Progenitor cell of endocrine pancreas (in vitro differentiated cells): ENCODE measurements around the gene ADCY5. TPM values are rescaled to one million over a fixed set of nuclear protein-coding genes. Genes with fewer than 3 reads are reported as not detected.

Source experiments
- DNase-seq: peaks from one replicate; pipeline ENCODE4 v3.0.0; 2021; ENCODE audit warnings: low spot score; ENCODE audit not compliant: unreplicated experiment
- H3K27ac Mint-ChIP-seq: 2 replicates; pipeline ENCODE4 v1.8.0; 2021; ENCODE audit warnings: mild to moderate bottlenecking, moderate library complexity, mixed read lengths
- H3K27me3 Mint-ChIP-seq: 2 replicates; pipeline ENCODE4 v1.8.0; 2021; ENCODE audit warnings: mixed read lengths
- H3K36me3 Mint-ChIP-seq: 2 replicates; pipeline ENCODE4 v1.8.0; 2022; ENCODE audit warnings: mixed read lengths; ENCODE audit not compliant: insufficient read depth
- H3K4me1 Mint-ChIP-seq: 2 replicates; pipeline ENCODE4 v1.8.0; 2021; ENCODE audit warnings: low read depth, mixed read lengths
- H3K4me3 Mint-ChIP-seq: 2 replicates; pipeline ENCODE4 v1.8.0; 2021; ENCODE audit warnings: low read depth, mild to moderate bottlenecking, moderate library complexity, mixed read lengths
- H3K9me3 Mint-ChIP-seq: 2 replicates; pipeline ENCODE4 v1.8.0; 2021; ENCODE audit warnings: low read depth, mixed read lengths
- CTCF ChIP-seq: fragments of 200-600 bp; sonication (generic); IDR thresholded peaks from one replicate; pipeline ENCODE4 v1.5.0; 2021; ENCODE audit warnings: antibody characterized with exemption, mild to moderate bottlenecking; ENCODE audit not compliant: unreplicated experiment
- total RNA-seq: library from RNA; stranded (reverse); gene quantifications from 2 replicates; pipeline ENCODE4 v1.2.1, GENCODE V29; 2021

The ADCY5 gene
- total RNA-seq, 1 donor from 2014 or later = 33.8 TPM

DNA sequence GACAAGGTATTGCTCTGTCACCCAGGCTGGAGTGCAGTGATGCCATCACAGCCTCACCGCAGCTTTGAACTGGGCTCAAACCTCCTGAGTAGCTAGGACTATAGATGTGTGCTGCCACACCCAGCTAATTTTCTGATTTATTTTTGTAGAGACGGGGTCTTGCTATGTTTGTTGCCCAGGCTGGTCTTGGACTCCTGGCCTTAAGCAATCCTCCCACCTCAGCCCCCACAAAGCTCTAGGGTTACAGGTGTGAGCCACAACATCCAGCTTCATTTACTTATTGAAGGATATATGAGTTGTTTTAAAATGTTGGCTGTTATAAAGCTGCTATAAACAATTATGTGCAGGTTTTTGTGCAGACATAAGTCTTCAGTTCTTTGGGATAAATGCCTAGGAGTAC lies 184.9 kb downstream of the ADCY5 start:
- TF ChIP-seq CTCF = no peak
- H3K36me3 Mint-ChIP-seq = peaks cover 22% of the 10 kb centered on the region
- no peaks in the 10 kb centered on the region for H3K4me1 Mint-ChIP-seq
- no peak overlapping the region for H3K4me3 Mint-ChIP-seq
- H3K27ac Mint-ChIP-seq = no peak overlapping the region
- H3K27me3 Mint-ChIP-seq = no peaks in the 10 kb centered on the region
- peaks cover 16% of the 10 kb centered on the region for H3K9me3 Mint-ChIP-seq
- DNase-seq = no peak

DNA sequence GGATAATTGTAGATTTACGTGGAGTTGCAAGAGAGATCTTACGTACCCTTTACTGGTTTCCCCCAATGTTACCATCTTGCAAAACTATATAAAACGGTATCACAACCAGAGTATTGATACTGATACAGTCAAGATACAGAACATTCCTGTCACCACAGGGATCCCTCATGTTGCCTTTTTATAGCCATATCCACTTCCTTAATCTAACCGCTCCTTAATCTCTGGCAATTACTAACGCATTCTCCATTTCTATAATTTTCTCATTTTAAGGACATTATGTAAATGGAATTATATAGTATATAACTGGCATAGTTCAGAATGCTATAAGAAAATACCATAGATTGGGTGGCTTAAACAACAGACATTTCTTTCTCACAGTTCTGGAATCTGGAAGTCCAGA lies 186.0 kb downstream of the ADCY5 start:
- peaks cover 16% of the 10 kb centered on the region for H3K9me3 Mint-ChIP-seq
- H3K36me3 Mint-ChIP-seq = peaks cover 20% of the 10 kb centered on the region
- DNase-seq = no peak
- no peak for TF ChIP-seq CTCF
- no peaks in the 10 kb centered on the region for H3K4me1 Mint-ChIP-seq
- no peak overlapping the region for H3K4me3 Mint-ChIP-seq
- no peak overlapping the region for H3K27ac Mint-ChIP-seq
- H3K27me3 Mint-ChIP-seq = no peaks in the 10 kb centered on the region

DNA sequence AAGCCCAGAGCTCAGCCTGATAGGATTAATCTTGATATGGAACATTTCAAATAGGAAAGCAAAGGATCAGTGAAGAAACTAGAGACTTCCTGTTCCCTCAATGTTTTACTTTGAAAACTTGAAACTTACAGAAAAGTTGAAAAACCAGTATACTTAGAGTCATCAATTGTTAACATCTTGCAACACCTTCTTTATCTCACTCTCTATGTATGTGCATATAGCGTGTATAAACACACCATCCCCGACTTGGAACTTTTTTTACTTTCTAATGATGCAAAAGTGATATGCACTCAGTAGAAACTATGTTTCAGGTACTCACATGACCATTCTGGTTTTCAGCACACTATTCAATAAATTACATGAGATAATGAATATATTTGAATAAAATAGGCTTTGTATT lies 186.7 kb downstream of the ADCY5 start:
- no peaks in the 10 kb centered on the region for H3K27me3 Mint-ChIP-seq
- TF ChIP-seq CTCF = no peak
- H3K9me3 Mint-ChIP-seq = peaks cover 16% of the 10 kb centered on the region
- H3K4me3 Mint-ChIP-seq = no peak overlapping the region
- DNase-seq = no peak
- no peaks in the 10 kb centered on the region for H3K4me1 Mint-ChIP-seq
- H3K36me3 Mint-ChIP-seq = peaks cover 18% of the 10 kb centered on the region
- H3K27ac Mint-ChIP-seq = peak overlapping the region; percentile 29

GRCh38 chr3:123261666-123262065 lies 187.2 kb downstream of the ADCY5 start:
- no peaks in the 10 kb centered on the region for H3K4me1 Mint-ChIP-seq
- H3K27ac Mint-ChIP-seq = no peak overlapping the region
- peaks cover 16% of the 10 kb centered on the region for H3K36me3 Mint-ChIP-seq

DNA sequence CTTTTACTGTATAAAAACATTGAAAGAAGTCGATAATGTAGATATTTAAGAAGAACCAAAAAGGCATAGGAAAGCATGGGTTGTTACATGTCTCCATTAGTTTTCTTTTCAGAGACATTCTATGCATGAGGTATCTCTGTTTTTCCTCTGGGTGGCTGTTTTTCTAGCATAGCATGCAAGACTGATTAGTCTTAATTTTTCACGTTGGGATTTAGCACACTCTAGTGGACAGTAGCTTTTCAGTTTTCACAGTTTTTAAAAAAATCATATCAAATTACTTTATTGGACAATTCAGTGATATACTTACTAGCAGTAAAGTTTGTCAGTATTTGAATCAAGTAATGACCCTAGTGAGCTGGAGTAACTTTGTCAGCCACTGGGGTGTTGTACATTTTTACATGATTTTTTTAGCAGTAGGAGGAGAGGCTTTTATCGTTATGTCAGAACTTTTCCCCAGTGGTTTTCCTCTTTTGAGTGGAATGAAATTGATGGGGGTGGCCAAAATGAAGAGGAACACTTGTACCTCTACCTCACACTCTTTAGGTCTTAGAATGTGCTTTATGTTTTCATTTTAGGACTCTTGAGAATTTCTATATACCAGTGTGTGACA lies 190.0 kb downstream of the ADCY5 start:
- Mint-ChIP-seq H3K4me3 (no peak overlapping the region), H3K9me3 (no peaks in the 10 kb centered on the region), H3K27me3 (no peaks in the 10 kb centered on the region), H3K36me3 (peaks cover 3% of the 10 kb centered on the region), H3K27ac (no peak overlapping the region), H3K4me1 (no peaks in the 10 kb centered on the region)
- DNase-seq = no peak
- peak; percentile 62 for TF ChIP-seq CTCF

More at GRCh38 chr3:123261666-123262065, 187.2 kb downstream of the ADCY5 start:
- Mint-ChIP-seq H3K27me3 (no peaks in the 10 kb centered on the region), H3K9me3 (peaks cover 12% of the 10 kb centered on the region), H3K4me3 (no peak overlapping the region)
- no peak for DNase-seq
- no peak for TF ChIP-seq CTCF
